GM18867 (cell line): ENCODE data around the gene ABI1.
"Not testable (repeated sequence)": the region's sequence is repeated elsewhere in the genome, so short reads cannot be mapped to it uniquely, and the experiment has no call there.

ENCODE experiments used
- ATAC-seq: cut with Tn5 transposase; IDR thresholded peaks from one replicate; pipeline ENCODE4 v1.9.1; 2021; ENCODE audit warnings: mild to moderate bottlenecking, moderate library complexity; ENCODE audit not compliant: unreplicated experiment

ABI1 gene

GRCh38 chr10:26805567-26806245 lies 55.1 kb downstream of the ABI1 start:
- ATAC-seq = no peak

DNA sequence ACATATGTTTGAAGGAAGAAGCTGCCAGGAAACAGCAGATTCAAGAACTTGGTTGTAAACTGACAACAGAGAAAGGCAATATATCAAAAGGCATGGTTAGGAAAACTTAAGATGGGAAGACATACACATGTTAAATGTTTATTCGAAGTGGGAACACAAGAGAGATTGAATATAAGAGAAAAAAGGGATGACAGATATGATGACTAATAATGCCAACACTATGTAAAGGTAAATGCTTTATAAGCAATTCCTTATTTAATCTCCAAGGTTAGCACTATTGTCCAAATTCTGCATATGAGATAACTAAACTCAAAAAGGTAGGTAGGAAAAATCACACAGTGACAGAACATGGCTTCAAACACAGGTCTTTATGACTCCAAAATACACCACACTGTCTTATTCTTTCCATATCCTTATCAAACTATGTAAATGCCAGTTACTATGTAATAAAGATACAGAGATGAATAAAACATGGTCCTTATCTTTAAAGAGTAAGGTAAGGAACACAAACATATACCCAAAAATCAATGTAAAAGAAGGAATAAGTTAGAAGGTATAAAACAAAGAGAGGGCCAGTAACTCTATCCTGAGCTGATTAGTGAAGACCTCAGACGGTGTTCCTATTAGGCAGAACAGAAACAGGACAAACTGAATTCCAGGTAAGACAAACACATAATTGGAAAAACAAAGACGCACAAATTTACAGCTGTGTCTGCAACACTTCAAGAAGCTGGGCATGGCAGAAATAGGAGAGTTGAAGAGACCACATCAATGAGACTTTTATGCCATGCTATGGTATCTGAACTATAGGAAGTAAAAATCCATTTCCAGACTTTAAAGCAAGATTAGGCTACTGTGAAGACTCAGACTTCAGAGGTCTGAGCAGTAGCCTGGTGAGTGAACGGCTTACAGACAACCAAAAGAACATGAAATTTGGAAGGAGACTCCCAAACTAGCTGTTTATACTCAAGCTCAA lies 56.1 kb downstream of the ABI1 start:
- no peak for ATAC-seq

DNA sequence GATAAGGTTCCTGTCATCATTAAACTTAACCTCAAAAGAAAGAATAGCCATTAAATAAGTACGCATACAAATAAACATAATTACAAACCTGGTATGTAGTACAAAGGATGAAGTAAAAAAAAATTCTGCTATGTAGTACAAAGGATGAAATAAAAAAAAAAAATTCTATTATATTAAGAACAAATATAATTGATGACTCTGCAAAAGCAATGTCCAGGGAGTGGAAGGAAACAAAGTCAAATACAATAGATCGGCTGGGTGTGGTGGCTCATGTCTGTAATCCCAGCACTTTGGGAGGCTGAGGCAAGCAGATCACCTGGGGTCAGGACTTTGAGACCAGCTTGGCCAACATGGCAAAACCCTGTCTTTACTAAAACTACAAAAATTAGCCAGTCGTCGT lies 56.9 kb downstream of the ABI1 start:
- ATAC-seq = no peak

DNA sequence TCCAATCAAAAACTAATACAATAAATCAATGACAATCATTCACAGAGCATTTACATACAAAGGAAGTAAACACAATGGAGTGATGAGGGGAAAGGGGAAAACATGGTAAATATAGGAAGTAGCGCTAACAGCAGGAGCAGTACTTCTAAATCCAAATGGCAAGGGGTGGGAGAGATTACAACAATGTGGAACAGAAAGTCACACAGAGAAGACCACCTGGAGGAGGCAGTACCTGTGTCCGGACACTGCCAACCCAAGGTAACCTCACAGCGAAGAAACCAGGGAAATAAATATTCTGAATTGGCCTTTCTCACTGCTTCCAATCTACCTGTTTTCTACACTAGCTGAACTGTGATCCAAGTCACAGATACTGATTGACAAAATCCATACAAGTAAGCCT lies 58.2 kb downstream of the ABI1 start:
- no peak for ATAC-seq

DNA sequence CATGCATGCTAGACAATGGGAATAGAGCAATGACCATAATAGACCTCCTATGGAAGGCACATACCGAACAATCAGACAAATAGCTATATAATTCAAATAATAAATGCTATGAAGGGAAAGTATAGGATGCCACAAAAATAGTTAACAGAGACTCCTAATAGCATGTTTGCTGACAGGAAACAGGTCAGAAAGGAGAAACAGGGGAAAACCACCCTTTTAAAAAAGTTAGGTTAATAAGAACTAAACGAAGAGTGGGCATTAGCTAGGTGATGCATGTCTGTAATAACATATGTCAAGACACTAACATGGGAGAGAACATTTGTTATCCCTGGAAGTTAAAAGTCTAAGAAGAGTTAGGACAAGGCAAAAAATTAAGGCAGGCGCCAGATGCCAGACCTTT lies 58.9 kb downstream of the ABI1 start:
- no peak for ATAC-seq

GRCh38 chr10:26801274-26801673 lies 59.5 kb downstream of the ABI1 start:
- ATAC-seq = no peak

DNA sequence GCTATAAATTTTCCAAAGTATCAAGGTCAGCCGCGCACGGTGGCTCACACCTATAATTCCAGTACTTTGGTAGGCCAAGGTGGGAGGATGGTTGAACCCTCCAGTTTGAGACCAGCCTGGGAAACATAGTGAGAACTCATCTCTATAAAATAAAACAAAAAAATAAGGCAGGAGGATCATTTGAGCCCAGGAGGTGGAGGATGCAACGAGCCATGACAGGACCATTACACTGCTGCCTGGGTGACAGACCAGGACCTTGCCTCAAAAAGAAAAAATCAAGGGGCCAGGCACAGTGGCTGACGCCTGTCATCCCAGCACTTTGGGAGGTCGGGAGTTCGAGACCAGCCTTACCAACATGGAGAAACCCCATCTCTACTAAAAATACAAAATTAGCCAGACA lies 60.3 kb downstream of the ABI1 start:
- no peak for ATAC-seq

DNA sequence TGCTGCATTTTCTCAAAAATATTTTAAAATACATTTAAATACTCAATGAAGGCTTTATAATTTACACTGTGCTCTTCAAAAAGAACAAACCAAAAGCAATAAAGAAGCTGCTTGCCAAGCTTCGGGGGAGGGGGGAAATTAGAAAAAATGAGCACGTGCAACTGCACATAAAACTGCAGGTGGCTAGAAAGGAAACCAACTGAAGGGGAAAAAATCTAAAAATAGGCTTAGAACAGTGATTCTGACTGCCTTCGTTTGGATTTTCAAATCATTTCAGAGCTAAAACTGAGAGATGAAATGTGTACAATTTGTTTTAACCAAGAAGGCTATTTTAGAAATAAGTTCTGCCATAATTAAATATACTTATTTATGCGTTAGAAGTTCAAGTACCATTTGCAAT lies 61.4 kb downstream of the ABI1 start:
- peak; percentile 70 for ATAC-seq

GRCh38 chr10:26798298-26798697 lies 62.5 kb downstream of the ABI1 start:
- no peak for ATAC-seq

DNA sequence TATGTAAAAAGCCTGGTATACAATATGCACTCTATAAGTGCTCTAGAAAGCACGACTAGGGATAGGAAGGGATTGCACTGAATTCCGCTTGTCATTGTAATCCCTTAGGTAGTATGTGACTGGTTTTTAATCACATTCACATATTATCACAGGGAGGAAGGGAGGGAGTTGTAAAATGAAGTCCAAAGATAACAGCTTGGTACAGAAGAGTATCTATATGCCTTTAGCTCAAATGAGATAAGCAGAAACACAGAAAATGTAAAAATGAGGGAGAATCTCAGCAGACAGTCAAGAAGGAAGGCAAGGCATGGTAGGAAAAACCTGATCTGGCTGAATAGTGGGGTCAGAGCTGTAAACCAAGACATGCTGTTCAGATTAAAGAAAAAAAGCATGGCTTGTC lies 63.4 kb downstream of the ABI1 start:
- ATAC-seq = no peak

GRCh38 chr10:26792758-26793495 lies 67.8 kb downstream of the ABI1 start:
- ATAC-seq = no peak

- no peak for ATAC-seq
These were observed 70.3 kb downstream of the ABI1 start for GRCh38 chr10:26790221-26790995.

GRCh38 chr10:26789779-26790178 lies 71.0 kb downstream of the ABI1 start:
- ATAC-seq = not testable (repeated sequence)

GRCh38 chr10:26787362-26787761 lies 73.4 kb downstream of the ABI1 start:
- ATAC-seq = no peak

DNA sequence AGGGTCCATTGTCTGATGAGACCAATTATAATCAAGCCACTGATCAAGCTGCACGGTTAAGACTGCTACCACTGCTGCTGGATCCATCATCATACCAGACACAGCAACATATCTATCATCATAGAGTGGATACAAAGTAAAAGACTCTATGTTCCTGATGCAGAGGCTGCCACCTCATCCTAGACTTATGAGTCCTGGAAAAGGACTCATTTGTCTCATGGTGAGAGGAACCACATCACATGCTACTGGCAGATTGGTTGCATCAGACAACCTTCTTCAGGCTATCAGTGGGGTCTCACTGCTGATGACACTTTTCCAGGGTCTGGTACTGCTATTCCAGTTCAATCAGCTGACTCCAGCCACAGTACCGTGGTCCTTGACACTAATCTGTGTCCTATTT lies 79.0 kb downstream of the ABI1 start:
- ATAC-seq = peak; percentile 1

- ATAC-seq = peak; percentile 69
These were observed 79.8 kb downstream of the ABI1 start for GRCh38 chr10:26780793-26781601.

DNA sequence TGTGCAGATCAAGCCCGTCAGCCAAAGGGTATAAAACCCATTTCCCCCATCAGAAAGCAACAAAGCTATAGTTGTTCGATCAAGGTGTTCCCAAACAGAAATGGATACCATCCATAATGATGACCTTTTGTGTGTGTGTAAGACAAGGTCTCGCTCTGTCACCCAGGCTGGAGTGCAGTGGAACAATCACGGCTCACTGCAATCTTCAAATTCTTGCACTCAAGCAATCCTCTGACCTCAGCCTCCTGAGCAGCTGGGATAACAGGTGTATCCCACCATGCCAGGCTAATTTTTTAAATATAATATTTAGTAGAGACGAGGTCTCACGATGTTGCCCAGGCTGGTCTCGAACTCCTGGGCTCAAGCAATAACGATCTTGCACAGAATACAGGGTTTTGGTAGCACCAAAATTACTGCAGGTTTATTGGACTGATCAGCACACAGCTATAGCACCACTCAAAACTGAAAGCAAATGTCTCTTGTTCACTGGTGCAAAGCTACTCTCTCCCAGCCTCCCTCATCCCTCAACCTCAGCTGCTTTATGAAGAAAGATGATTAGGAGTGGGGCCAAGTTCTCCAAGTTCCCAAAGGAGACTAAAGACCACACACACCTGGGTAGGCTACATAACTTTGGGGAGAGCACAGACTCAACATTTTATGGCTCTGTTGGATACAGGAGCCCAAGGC lies 80.5 kb downstream of the ABI1 start:
- peak; percentile 48 for ATAC-seq

DNA sequence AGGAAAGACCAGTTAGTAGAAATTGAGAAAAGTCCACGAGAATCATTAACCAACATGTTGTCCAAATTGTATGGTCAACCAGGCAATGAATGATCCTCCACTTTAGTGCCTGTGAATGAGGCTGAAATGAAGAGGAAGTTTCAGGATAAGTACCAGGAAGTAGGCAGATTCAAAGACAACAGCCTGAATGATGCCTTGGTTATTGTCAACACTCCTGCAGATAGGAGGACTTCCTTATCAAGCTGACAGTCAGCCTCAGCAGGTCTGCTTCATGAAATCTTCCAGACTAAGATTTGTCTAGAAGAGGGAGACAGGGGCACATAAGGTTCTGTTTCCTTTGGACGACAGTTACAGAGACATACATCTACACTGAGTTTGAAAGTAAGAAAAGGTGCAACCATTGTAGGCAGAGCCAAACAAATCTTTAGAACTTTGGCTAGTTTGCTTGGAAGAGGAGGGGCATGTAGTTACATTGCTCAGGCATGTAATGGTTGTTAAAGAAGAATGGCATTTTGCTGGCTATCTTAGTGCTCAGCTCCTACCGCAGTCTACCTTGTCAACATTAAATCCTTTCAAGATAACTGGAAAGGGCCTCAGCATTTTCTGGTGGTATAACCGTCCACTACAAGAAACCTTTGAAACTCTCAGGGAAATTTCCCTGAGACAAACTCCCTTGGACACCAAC lies 81.4 kb downstream of the ABI1 start:
- no peak for ATAC-seq

DNA sequence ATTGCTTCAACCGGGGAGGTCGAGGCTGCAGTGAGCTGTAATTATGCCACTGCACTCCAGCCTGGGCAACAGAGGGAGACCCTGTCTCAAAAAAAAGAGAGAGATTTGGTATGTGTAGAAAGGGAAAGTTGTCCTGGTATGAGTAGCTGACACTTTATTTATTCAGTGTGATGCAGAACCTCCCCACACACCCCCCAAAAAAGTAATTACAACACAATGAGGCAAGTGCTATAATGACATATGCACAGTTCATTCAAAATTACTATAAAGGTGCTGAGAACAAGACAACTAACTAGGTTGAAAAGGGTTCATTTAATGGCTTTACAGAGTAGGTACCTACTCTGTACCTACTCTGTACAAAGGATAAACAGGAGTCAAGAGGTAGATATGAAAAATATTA lies 83.1 kb downstream of the ABI1 start:
- ATAC-seq = no peak
